Inflammatory macrophage treated with lipopolysaccharide for 1 hour (primary cell): ENCODE data around the gene GRIK5.
"Not testable (repeated sequence)": the region's sequence is repeated elsewhere in the genome, so short reads cannot be mapped to it uniquely, and the experiment has no call there.

Source experiments
- DNase-seq, 2 donors: peaks; one replicate each; pipeline ENCODE4 v3.0.0-alpha.2; 2020 to 2022

GRIK5 gene

DNA sequence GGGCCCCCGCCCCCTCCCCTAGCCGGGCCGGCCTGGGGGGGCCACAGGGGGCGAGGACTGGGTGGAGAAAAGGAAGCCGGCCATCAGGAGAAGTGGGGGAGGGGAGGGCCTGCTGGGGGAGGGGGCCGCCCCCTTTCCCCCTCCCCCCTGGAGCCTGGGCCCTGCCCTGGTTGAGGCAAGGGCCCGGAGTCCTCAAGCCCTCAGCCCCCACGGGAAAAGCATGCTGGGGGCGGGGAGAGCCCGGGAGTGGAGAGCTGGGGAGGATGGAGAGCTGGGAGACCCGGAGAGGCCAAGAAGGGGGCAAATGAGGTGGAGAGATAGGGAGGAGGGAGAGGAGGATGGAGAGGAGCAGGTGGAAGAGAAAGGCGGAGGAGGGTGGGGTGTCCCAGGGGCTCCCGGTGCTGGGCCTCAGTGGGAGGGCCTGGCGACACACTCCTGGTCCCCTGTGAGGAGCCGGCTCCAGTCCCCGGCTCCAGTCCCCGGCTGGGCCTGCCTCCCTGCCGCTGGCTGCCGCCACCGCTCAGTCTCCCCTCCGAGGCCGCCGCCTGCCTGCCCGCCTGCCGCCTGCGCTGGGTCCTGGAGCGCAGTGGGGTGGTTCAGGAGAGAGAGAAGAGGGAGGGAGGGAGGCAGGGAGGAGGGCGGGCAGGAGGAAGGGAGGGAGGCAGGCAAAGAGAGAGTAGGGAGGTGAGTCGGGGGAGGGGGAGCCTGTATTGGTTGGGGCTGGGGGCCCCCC is at the start of gene GRIK5:
Gene GRIK5, minus strand, starts transcription at position 588 of the 733 bp plus-strand sequence. CDS start 4,436 bp downstream, outside the sequence.
- no peak for DNase-seq

DNA sequence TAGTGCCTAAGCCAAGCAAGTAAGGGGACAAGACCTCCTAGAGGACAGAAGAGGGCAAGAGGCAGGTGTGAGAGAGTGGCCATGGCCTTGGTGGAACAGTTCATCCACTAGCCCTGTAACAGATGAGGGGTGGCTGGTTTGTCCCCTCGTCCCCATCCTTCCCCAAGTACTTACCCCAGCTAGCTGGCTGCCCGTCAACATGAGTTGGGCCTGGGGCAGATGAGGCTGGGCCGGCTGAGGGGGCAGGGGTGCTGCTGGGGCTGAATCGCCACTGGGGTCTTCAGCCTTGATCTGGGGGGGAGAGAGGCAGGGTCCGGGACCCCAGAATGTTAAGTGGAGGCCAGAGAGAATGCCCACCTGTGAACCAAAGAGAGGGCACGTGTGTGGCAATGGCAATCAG is 47.1 kb upstream of the GRIK5 start:
- no peak for DNase-seq

- no peak for DNase-seq
Measured at GRCh38 chr19:42116308-42117075, 46.5 kb upstream of the GRIK5 start.

DNA sequence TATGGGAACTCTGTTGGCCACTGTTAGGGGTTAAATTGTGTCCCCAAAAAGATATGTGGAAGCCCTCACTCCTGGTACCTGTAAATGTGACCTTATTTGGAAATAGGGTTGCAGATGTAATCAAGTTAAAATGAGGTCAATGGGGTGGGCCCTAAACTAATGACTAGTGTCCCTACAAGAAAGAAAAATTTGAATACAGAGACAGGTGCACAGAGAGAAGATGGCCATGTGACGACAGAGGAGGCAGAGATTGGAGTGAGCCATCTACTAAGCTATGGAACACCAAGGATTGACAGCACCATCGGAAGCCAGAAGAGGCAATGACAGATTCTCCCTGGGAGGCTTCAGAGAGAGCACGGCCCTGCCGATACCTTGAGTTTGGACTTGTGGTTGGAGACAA is 45.7 kb upstream of the GRIK5 start:
- DNase-seq: no peak

DNA sequence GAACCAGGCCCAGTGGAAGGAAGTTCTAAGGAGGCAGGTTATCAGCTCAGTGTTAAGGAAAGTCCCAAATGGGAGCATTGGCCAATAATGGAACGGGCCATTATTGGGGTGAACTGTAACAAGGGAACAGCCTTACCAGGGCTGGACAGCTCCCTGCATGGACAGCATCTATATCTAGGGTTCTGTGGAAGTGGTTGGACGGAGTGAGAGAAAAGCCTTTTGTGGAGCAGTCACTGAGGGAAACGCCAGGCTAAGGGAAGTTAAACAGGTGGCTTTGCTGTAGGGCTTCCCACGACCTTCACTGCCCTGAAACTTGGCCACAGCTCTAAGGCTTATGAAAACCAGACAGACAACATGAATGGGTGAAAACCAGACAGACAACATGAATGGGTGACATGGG is 45.2 kb upstream of the GRIK5 start:
- DNase-seq: peak in 1 of 2 donors; percentile 48

GRCh38 chr19:42114412-42114811 is 44.4 kb upstream of the GRIK5 start:
- no peak for DNase-seq

DNA sequence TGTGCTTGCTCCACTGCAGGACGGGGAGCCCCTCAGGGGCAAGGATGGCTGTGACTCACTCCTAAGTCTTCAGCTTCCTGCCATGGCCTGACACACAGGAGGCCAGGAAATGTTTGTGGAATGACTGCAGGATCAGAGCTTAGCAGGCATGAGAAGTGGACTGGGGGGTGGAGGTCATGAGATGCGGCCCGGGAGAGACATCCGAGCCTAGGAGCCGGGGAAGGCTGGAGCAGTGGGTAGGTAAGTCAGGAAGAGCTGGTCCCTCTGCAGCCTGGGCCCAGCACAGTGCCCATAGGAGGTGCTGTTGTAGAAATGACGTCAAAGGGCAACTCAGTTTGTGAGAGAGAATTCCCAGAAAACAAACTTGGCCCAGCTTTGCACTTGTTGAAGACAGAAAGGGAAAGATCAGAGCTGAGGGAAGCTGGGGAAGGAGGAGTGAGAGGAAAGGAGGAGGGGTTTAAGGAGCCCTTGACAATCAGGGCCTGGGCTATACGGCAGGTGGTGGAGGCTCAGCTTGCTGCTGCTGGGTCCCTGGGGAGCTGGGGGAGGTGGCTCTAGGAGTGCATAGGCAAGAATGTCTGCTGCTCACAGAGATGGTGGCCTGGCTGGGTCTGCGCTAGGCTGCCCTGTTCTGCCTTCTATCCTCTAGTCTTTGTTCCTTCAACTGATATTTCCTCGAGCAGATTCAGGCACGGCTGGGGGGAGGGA is 43.8 kb upstream of the GRIK5 start:
- DNase-seq: no peak

GRCh38 chr19:42111811-42112210 is 41.8 kb upstream of the GRIK5 start:
- no peak for DNase-seq

DNA sequence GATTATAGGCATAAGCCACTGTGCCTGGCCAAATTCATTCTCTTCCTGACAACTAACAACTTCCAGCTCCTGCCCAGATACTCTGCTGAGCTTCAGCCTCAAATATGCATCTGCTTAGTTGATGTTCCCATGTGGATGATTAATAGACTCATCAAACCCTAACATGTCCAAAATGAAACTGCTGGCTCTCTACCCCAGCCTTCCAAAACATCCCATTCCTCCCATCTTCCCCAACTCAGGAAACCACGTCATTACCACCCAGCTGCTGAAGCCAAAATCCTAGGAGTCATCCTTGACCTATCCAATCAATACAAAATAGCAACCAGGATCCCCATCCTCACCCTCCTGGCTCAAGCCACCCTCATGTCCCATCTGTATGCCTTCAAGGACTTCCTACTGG is 41.4 kb upstream of the GRIK5 start:
- no peak for DNase-seq

DNA sequence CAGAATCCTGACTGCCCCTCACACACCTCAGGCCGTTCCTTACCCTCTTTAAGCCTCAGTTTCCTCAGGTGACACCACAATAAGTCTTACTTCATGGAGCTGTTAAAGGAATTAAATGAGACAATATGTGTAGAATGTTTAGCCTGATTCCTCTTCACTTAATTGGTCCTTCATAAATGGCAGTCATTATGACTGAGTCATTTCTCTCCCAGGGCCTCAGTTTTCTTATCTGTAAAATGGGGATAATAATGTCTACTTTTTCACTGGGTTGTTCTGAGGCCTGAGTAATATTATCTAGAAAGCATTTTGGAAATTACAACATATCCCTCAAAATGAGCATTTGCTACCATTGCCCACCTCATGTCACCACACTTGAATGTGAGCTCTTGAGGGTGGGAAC is 40.7 kb upstream of the GRIK5 start:
- no peak for DNase-seq

- peak; percentile 26 to 55 for DNase-seq
Measured at GRCh38 chr19:42109896-42110295, 39.9 kb upstream of the GRIK5 start.

GRCh38 chr19:42108527-42109389 is 38.8 kb upstream of the GRIK5 start:
- peak; percentile 76 to 97 for DNase-seq

- DNase-seq: peak in 1 of 2 donors; percentile 50
Measured at GRCh38 chr19:42105368-42105767, 35.4 kb upstream of the GRIK5 start.

- no peak for DNase-seq
Measured at GRCh38 chr19:42102877-42103276, 32.9 kb upstream of the GRIK5 start.

DNA sequence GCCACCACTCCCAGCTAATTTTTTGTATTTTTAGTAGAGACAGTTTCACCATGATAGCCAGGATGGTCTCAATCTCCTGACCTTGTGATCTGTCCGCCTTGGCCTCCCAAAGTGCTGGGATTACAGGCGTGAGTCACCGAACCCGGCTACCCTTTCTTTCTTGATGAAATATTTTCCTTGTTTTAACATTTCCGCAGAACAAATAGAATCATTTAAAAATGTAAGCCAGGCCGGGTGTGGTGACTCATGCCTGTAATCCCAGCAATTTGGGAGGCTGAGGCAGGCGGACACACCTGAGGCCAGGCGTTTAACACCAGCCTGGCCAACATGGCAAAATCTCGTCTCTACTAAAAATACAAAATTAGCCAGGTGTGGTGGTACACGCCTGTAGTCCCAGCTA is 30.2 kb upstream of the GRIK5 start:
- not testable (repeated sequence) for DNase-seq

DNA sequence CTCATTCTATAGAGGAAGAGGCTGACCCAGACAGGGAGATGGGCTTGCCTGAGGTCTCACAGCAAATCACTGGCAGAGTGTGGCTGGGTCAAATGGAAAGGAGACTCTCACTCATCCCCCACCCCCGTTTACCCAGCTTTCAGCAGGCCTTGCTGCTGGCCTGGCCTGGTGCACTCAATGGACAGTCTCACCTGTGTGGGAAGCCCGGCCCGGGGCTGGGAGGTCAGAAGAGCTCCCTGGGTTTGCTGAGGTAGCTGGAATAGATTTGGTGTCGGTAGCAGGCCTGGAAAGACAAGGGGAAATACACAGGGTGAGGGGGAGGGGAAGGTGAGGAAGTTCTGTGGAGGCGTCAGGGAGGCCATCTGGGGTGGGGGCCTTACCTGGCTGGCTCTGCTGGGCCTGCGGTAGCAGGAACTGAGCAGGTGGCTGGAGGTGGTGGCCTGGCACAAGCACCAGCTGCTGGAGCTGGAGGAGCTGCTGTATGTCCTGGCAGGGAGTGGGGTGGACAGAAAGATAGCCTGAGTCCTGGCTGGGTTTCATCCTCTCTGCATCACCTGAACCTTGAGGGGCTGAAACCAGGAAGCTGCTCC is 29.4 kb upstream of the GRIK5 start:
- DNase-seq: no peak

DNA sequence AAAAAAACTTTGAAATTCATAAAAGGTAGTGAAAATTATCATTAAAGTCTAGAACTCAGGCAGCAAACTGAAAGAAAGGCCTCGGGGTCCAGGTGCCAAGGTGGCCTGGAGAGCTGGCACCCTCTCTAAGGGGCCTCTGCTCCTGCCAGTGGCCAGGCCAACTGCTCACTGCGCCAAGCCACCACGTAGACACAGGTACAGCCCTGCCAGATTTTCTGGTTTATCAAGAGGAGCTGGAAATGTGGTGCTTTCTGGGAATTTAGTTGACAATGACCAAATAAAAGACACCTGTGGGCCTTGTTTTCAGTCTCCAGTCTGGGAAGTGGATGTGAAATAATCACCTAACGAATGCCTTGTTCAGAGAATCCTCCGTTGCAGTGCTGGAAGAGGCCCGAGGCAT is 28.8 kb upstream of the GRIK5 start:
- DNase-seq: no peak

- no peak for DNase-seq
Measured at GRCh38 chr19:42097461-42097860, 27.5 kb upstream of the GRIK5 start.

DNA sequence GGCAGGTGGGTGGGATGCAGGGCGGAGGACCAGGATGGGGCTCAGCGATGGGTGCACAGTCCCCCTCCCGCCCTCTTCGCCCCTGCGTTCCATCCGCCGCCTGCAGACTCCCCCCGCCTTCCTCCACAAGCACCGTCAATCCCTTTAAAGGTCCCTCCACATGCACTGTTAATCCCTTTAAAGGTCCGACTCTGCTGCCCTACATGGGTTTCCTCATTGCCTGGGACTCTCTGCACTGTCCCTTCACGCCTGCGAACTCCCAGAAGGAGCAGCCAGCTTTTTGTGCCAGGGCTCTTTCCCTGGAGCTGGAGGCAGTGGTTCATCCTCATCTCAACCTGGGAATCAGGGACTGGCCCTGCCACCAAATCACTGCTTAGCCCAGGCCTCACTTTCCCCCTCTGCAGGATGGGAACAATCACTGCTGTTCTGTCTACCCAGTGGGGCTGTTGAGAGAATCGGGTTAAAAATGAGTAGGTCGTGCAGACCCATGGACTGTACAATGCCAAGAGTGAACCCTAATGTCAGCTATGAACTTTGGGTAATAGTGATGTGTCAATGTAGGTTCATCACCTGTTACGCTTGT is 26.3 kb upstream of the GRIK5 start:
- DNase-seq: no peak

DNA sequence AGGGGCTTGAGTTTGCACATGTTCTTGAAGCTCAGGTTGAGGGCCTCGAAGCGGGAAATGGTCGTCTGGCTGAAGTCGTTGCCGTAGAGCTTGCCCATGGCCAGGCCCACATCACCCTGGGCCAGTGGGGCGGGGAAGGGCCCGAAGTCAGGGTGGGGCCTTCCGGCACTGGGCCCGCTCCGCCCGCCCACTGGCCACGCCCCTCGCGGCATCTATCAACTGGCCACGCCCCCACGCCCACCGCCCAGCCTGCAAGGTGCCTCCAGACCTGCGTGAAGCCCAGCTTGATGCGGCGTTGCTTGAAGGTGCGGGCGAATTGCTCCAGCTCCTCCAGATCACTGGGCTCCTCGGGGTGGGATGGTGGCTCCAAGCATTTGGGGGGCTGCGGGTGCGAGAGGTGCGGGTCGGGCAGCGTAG is 25.8 kb upstream of the GRIK5 start:
- no peak for DNase-seq

- DNase-seq: no peak
Measured at GRCh38 chr19:42095142-42095813, 25.3 kb upstream of the GRIK5 start.
